ENCODE results near the gene TTYH1.

- no peak for TF ChIP-seq POLR2A (IDR thresholded peaks at IDR 0.05)
- TF ChIP-seq, protein P1, sequence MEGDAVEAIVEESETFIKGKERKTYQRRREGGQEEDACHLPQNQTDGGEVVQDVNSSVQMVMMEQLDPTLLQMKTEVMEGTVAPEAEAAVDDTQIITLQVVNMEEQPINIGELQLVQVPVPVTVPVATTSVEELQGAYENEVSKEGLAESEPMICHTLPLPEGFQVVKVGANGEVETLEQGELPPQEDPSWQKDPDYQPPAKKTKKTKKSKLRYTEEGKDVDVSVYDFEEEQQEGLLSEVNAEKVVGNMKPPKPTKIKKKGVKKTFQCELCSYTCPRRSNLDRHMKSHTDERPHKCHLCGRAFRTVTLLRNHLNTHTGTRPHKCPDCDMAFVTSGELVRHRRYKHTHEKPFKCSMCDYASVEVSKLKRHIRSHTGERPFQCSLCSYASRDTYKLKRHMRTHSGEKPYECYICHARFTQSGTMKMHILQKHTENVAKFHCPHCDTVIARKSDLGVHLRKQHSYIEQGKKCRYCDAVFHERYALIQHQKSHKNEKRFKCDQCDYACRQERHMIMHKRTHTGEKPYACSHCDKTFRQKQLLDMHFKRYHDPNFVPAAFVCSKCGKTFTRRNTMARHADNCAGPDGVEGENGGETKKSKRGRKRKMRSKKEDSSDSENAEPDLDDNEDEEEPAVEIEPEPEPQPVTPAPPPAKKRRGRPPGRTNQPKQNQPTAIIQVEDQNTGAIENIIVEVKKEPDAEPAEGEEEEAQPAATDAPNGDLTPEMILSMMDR (IDR thresholded peaks at IDR 0.05): no peak
Observed at GRCh38 chr19:54460230-54461005, 45.2 kb downstream of the TTYH1 start.

Measured in adrenal gland (tissue), 5 donors.